ENCODE data around the gene EPHA4.

EPHA4 gene

DNA sequence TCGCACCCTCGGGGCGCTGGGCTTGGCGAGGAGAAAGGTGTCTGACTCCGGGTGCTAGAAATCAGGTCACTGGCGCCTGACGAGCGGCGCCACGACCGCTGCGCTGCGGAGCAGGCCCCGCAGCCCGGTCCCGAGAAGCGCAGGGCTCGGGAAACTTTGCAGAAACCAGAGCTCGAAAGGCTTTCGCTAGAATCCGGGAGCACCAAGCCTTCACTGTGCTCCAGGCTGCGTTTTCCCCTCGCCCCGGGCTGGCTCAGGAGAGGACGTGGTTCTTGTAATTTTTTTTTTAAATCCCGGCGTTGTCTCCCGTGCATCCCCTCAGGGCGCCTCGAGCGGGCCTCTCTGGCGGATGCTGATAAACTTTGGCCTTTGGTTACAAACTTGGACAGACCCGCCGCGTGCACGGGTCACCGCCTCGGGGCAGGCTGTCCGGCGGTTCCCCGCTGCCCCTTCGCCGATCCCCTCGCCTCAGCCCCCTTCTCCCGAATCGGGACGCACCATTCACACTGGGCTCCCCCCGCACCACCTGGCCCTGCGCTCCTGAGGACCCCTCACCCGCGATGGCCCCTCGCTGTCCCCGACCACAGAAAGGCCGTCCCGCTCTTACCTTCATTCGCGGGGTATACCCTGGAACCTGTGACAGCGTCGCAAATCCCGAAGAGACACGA is 419 bp downstream of the EPHA4 start:
- no peak for DNase-seq (ENCODE audit: low read depth in 2 of 2)

DNA sequence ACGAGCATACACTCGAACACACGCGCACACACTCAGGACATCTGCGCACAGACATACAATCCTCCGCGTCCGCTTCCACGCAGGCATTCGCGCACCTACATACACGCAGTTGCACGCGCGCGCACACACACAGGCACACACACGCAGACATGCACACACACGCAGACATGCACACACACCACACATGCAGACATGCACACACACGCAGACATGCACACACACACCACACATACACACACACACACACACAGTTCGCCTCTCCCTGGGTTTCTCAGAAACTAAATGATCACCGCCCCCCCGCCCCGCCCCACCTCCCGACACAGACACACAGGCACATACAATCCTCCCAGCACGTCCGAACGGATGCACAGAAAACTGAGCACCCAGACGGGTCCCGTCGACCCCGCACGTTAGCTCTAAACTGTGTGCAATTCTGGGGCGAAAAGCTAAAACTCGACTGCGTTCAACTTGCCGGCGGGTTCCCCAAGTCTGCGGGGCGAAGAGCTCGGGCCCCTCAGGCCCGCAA is 1.0 kb downstream of the EPHA4 start:
- DNase-seq (ENCODE audit: low read depth in 2 of 2) = no peak

DNA sequence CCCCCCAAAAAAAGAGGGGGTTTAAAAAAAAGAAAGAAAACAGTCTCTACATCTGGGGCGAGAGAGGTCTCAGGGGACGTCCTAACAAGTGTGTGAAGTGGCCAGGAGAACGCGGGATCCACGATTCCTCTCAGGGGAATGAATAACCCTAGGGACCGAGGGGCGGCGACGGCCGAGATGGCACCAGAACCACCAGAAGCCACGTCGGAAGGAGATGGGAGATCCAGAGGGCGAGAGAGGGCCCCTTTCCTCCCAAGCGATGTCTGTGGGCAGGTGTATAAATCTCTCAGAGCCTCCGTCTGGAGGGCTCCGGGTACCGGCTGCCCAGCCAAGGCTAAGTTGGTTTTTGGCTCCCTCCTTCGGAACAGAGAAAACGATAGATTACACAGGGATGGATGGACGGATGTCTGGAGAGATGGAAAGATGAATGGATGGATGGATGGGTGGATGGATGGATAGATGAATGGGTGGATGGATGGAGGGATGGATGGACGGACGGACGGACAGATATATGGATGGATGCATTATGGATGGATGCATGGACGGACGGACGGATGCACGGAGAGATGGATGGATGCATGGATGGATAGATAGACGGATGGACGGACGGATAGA is 1.7 kb downstream of the EPHA4 start:
- DNase-seq (ENCODE audit: low read depth in 2 of 2) = no peak

DNA sequence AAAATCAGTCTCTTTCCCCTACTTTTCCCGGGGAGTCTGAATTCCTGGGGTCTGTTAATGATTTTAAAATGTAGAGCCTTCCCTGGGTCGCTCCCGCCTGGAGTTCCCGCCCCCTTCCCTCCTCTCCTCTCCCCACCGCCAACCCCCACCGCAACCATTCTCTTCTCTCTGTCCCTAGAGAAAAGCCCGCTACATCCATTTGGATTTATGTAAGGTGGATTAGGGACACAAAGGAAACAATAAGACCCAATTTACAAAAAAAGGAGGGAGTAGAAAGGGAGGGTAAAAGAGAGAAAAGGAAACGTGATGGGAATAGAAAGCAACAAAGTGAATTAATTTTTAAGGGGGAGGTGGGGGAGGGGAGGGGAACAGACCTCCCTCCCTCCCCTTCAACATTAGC is 2.2 kb downstream of the EPHA4 start:
- DNase-seq (ENCODE audit: low read depth in 2 of 2) = no peak

DNA sequence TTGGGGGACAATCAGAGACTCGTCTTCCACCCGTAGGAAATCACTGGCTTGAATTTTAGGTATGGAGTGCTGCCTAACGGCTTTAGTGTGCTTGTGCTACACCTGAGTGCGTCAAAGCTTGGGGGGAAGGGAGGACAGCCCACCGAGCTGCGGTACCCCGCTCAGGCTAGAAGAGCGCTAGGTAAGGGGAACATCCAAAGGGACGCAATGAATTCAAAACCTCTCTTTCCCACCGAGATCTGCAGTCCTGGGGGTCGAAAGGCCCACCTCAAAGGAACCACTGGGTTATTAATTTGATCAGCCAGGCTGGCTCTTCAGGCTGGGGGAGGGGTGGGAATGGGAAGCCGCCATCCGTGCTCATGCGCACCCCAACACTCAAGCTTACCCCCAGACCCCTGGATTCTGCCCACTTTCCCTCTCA is 2.7 kb downstream of the EPHA4 start:
- no peak for DNase-seq (ENCODE audit: low read depth in 2 of 2)

DNA sequence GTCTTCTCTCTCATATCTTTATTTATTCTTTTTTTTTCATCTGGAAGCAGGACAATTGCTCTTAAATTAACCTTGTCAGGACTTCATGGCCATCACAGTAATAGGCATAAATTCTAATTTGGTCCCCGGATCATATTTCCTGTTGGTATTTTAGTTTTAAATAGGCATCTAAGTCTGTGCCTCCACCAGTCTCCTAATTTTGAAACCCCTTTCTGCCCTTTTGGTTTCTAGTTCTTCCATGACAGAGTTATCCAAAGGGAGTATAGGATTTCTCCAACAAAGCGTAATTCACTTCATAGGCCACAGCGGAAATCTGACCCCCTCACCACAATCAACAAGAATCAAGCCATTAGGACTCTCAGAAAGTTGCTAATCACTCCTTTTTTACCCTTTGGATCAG is 3.8 kb downstream of the EPHA4 start:
- DNase-seq (ENCODE audit: low read depth in 2 of 2) = no peak

DNA sequence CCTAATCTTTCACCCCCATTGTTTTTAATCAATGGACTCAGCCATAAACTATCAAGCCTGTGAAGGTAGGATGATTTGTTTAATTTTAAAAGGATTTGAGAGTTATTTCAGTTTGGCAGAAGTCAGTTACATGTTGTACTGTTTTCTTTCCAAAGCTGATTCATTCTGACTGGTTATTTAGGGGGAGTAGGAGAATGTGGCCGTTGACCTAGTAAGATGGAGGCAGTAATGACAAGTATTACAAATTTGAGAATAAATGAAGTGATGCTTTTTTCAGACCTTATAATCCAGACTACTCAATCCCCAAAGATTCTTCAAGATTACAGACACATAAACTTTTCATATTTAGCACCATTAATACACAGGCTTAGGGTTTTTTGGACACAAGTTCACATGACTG is 4.3 kb downstream of the EPHA4 start:
- DNase-seq (ENCODE audit: low read depth in 2 of 2) = no peak

DNA sequence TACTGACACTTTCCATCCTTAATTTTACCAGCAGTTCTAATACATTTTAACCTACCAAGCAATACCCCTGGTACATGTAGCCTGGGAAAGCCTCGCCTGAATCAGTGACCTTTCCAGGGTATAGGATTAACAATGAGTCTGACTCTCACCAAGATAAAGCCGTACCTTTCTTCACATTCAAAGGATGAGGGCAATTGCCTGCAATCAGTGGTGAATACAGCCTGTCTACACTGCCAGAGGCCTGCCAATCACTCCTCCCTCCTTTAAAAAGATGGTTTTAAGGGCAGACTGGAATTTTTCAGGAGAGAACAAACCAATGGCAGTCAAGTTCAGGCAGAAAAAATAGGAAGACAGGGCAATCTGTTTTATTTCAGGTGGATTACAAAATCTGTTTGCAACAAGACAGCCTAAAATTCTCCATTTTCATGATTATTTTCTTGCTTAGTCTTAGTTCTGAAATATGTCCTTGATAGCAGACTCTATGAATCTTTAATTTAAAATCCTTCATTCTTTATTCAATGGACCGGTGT is 4.8 kb downstream of the EPHA4 start:
- no peak for DNase-seq (ENCODE audit: low read depth in 2 of 2)

DNA sequence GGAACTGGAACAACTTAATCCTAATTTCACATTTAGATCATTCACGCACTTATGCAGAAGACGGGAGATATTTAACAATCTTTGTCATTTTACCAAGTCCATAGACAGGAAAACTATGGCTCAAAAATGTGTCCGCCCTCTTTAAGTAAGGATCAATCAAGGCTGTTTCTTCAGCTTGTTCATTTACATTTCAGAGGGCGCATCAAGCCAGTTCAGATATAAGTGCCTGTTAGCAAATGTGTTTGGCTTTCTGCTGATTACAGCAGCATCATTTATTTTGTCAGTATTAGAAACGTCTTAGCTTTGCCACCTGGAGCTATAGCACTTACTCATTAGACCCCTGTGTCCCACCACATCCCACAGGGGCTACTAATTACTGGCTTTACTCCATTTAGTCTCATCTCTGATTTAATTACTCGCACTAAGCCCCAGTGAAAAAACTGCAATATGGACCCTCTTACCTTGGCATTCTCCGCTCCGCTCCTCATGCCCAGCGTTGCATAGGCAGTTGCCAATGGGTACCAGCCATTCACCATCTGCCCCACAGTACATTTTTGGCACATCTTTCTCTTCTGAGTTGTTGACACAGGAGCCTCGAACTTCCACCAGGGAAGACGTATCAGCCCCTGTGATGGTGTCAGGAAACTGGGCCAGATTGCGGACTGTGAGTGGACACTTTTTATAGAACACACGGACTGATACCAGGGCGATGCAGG is 8.7 kb downstream of the EPHA4 start:
- no peak for DNase-seq (ENCODE audit: low read depth in 2 of 2)

DNA sequence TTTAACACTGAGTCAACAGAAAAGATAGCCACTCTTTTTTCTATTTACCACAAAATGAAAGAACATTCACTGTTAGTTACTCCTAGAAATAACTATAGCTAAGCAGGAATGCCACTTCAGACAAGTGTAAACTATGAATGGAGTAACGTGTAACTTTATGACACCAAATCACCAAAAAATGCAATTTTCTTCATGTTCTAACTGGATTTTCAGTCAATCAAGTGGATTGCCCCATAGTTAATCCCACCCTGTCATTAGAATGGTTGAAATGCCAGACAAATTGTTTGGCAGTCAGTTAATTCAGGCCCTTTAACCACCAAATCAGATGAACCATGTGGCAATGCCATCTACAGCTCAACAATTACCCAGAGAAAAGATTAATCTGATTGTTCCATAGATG is 9.9 kb downstream of the EPHA4 start:
- DNase-seq (ENCODE audit: low read depth in 2 of 2) = no peak

DNA sequence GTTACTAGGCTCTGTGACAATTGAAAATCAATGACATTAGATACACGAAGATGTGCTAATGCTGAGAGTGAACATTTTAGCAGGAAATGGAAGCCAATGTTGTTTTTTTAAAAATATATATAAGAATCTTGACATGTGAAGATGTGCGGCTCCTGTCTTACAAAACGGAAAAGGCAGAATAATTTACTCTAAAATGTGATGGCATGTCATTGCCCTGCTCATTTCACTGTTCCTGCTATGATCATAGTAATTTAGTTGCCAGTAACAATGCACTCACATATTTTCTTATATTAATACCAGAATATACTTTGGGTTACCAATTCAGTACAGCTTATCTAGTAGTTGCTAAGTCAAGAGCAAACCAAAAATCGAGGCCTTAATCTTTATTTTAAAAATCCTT is 10.3 kb downstream of the EPHA4 start:
- no peak for DNase-seq (ENCODE audit: low read depth in 2 of 2)

DNA sequence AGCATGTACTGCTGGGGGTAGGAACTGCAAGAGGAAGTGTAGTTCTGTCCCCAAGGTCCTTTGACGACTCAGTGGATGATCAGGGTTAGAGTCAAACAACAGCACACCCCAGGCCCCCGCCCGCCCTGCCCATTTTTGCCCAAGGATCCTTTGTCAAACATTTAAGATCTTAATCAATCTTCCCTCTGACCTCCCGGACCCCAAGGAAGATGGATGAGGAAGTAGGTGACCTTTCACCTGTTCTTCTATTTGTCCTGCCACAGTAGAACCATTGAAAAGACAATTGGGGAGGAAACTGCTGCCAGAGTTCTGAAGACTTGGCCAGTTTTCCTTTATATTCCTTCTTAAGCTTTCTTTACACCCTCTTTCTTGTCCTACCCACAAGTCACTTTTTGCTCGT is 12.1 kb downstream of the EPHA4 start:
- DNase-seq (ENCODE audit: low read depth in 2 of 2) = no peak

DNA sequence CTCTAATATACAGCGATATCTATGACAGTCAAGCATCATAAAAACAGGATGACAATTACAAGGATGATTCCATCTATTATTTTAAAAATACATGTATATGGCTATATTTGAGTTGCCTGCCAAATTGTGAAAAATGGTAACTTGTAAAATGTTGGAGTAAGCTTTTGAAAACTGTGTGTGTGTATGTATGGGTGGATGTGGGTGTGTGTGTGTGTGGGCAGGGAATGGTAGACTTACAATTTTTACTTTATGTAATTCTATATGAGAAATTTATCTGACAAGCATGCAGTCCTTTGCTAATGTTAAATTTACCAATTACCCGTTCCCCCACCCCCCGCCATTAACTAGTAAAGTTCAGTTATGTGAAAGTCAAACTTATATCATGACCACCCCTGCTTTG is 14.0 kb downstream of the EPHA4 start:
- no peak for DNase-seq (ENCODE audit: low read depth in 2 of 2)

DNA sequence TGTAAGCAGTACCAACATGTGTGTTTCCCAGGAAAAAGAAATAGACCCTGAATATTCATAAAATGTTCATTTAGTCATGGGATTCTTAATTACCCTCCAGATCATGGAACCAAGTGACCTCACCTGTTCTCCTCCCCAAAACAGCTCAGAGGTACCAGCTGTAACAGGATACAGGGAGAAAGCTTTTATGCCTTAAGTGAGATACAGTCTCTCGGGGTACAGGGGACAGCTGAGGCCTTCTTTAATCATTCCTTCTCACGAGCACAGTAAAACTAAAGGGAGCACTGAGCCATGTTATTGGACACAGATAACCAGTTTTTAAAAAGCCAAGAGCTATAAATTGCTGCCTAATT is 16.6 kb downstream of the EPHA4 start:
- DNase-seq (ENCODE audit: low read depth in 2 of 2) = no peak

DNA sequence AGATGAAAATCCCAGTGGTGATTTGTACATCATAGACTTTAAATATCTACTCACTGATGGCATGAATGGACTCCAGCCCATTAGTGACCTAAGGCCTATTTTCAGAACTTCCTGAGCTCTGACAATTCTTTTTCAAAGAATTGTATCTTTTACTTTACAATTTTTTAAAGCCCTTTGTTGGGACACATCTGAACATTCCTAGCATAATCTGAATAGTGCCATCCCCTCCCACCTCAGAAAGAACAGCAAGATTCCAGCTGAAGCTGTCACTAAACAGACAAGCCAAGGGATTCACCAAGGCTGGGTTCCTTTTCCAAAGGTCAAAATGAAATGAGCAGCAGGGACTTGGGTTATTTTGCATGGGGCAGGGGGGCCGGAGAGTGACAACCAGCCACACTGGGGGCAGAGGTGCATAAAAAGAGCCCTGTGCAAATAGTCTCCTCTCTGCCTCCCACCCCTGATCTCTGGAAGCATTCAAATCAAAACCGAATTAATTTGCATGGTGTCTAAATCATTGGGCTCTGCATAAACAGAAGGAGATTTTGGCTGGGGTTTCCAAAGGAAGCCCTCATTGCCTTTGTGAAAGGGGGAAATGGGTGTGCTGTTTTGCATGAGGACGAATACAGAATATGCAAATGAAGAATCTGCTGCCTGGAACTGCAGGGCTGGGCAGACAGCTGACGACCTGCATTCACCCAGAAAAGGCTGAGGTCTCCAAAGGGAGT is 17.2 kb downstream of the EPHA4 start:
- no peak for DNase-seq (ENCODE audit: low read depth in 2 of 2)

DNA sequence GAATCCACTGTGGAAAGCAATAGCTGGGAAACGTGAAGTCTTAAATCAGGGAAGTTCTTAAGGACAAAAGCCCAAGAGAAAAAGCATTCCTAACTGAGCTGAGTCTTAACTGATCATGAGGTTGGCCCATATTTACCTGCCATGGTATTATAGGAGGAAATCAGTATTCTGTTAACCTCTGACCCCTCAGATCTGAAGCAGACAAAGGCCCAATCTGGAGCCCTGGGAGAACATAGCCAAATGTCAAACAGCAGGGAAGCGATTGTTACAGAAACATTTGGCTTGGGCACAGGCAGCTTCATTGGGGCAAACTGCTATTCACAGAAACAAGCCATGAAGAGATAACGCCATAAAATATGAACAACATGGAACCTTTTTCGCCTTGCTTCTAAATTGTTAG is 18.8 kb downstream of the EPHA4 start:
- DNase-seq (ENCODE audit: low read depth in 2 of 2) = no peak

DNA sequence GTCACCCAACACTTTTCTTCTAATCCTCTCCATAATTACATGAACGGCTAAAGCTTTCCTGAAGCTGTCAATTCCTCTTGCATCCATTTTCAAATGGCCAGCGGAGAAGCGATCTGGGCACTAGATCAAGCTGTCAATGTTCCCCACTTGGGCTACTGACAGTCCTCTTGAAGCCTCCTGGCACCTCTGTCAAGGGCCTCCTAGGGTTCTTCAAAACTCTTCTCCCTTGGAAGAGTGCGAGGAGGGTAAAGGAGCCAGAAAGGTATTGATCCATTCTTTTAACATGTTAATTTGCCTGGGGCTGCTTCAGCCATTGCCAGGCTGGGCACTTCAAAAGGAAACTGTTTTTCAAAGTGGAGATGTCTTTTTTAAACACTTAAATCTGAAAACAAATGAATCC is 19.8 kb downstream of the EPHA4 start:
- DNase-seq (ENCODE audit: low read depth in 2 of 2) = no peak

DNA sequence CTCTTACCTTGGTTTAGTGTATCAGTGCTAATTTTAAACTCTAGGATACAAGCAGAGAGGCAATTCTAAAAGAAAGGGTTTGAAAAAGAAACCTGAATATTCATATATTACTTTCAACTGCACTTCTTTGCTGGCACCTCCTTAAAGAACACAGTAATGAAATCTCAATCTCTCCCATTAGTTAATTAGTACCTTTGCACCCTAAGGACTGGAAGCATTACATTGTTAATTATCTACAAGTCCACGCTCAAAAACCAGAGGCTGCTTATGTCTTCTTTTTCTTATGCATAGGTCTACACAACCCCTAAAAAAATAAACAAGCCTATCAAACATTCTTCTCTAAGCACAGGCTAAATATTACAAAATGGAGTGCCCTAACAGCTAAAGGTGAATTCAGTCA is 20.2 kb downstream of the EPHA4 start:
- no peak for DNase-seq (ENCODE audit: low read depth in 2 of 2)

DNA sequence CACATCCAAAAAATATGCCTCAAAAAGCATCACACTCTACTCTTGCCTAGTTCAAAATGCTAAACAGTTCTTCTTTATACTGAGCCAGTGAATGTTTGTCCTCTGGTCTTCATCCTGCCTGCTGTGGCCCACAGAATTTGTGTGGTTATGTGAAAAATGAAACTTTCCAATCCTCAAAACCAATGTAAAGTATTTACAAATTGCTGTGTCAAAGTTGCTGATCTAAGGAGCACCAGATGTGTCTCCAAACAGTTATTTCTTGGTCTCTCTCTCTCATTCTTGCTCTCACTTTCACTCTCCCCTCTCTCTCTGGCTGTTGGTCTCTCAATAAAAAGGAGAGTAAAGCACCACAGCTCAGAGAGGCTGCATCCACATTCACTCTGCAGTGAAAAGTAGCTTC is 23.0 kb downstream of the EPHA4 start:
- DNase-seq (ENCODE audit: low read depth in 2 of 2) = no peak

DNA sequence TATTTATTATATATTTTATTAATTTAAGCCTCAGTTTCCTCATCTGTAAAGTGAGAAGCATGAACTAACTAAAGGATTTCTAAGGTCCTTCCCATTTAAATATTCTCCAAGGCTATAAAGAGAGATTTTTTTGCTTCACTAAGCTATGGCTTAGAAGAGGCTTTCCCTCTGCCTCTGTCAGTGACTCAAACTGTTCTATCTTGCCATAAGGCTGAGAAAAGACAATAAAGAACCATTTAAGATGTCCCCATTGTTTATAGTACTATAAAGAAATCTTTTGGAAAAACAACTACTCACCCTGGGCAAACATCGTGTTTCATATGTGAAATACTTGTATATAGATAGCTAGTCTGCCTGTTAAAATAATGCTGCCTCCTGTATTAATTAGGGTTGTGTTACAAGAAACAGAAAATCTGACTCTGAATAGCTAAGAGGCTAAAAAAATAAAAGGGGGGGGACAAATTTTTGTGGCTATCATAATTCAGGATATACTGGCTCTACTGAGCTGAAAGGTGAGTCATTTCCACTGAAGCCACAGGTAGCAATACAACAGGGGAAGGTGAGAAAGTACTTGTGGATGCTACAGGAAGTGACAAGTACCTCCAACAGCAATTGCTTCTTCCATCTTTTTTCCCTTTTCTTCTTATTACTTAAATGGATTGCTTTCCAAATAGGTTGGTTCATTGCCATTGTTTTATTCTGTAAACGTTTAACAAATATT is 25.4 kb downstream of the EPHA4 start:
- DNase-seq (ENCODE audit: low read depth in 2 of 2) = no peak

DNA sequence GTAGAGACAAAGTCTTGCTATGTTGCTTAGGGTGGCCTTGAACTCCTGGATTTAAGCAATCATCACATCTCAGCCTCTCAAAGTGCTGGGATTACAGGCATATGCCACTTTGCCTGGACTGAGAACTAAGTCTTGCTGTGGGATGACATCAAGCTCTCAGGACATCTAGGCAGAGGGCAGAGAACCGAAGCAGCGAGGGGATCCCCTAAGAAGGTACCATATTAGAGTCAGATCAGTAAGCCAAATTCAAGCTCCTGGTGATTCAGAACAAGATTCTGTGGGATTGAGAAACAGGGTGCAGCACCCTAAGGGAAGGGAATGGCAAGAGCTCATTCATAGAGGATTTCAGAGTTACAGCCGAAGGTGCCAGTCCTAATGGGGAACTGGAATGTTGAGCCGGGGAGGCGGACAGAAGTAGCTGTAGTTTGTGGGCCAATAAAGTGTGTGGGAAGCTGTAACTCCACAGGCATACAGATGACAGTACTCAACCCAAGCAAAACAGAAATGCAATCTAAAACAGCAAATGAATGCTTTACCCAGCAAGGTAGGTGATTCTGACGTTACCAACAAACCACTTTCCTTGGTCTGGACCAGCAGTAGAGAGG is 30.9 kb downstream of the EPHA4 start:
- DNase-seq (ENCODE audit: low read depth in 2 of 2) = no peak
